ENCODE data around the gene PDHA1.

The PDHA1 gene

GRCh38 chrX:19410259-19410658 lies 66.5 kb downstream of the PDHA1 start:
- no peak overlapping the region for H3K27ac ChIP-seq
- no peak for DNase-seq
- H3K36me3 ChIP-seq (replicated peaks): no peaks in the 10 kb centered on the region
- no peak for TF ChIP-seq CTCF (IDR thresholded peaks at IDR 0.05; ENCODE audit: low read depth, low read length, missing control alignments)
- no peak overlapping the region for H3K4me3 ChIP-seq (ENCODE audit: low read depth, low read length)
- in situ Hi-C loops (cut with HindIII; ENCODE audit: low pct_ligation_motif_present, low sequenced_read_pairs): no loop called here
- no peaks in the 10 kb centered on the region for H3K27me3 ChIP-seq (replicated peaks)

All from brain microvascular endothelial cell (primary cell).